Peyer's patch (tissue), 4 donors: Measurements from ENCODE around the gene ATP6V0A4. TPM values are rescaled to one million over a fixed set of nuclear protein-coding genes. Genes with fewer than 3 reads are reported as not detected.

Experiments
- DNase-seq, 3 donors: peaks; one replicate each; pipeline ENCODE4 v3.0.0-alpha.2; 2017 to 2019
- H3K27ac ChIP-seq, 4 donors: fragments of 200-600 bp; sonication (generic); one replicate each; pipeline ENCODE4 v1.5.1; 2016 to 2019
- H3K27me3 ChIP-seq, 2 donors: fragments of 200-600 bp; sonication (generic); one replicate each; pipeline ENCODE4 v1.5.1; 2019
- H3K36me3 ChIP-seq, 3 donors: fragments of 200-600 bp; sonication (generic); one replicate each; pipeline ENCODE4 v1.5.1; 2016 to 2019
- H3K4me1 ChIP-seq, 4 donors: fragments of 200-600 bp; sonication (generic); one replicate each; pipeline ENCODE4 v1.5.1; 2016 to 2019
- H3K4me3 ChIP-seq, 4 donors: fragments of 200-600 bp; sonication (generic); 1 replicate in 3 of 4; 2 replicates in 1 of 4; pipeline ENCODE4 v1.5.1; 2016 to 2019; ENCODE audit warnings: mild to moderate bottlenecking in 1 of 4
- H3K9me3 ChIP-seq, 4 donors: fragments of 200-600 bp; sonication (generic); one replicate each; pipeline ENCODE4 v1.5.1; 2016 to 2019; ENCODE audit warnings: mild to moderate bottlenecking in 1 of 4
- CTCF ChIP-seq, 6 experiments: fragments of 450-650 bp in 4 of 6; fragments of 200-600 bp in 2 of 6; sonication (generic) in 1 of 6; IDR thresholded peaks; one replicate each; pipeline ENCODE4 v1.5.1; 2017 to 2019; ENCODE audit warnings: antibody characterized with exemption in 6 of 6, mild to moderate bottlenecking in 3 of 6, moderate library complexity in 1 of 6
- POLR2A ChIP-seq, 2 donors: fragments of 450-650 bp; IDR thresholded peaks; one replicate each; pipeline ENCODE4 v1.5.1; 2017; ENCODE audit warnings: antibody characterized with exemption in 2 of 2, mild to moderate bottlenecking in 2 of 2, moderate library complexity in 2 of 2
- total RNA-seq, 4 donors: library from RNA; depleted of rRNA; stranded (reverse); fragments of >200 nt; gene quantifications; one replicate each; pipeline ENCODE4 v1.1.0, GENCODE V29; 2016

The ATP6V0A4 gene
- total RNA-seq, 4 donors from 2014 or later: 0.66 TPM; not detected in 3

GRCh38 chr7:138712652-138713051 lies 85.3 kb downstream of the ATP6V0A4 start:
- no peak for DNase-seq
- Histone ChIP-seq H3K9me3 (no peaks in the 10 kb centered on the region), H3K27me3 (no peaks in the 10 kb centered on the region), H3K36me3 (no peaks in the 10 kb centered on the region), H3K27ac (no peak overlapping the region), H3K4me3 (no peak overlapping the region), H3K4me1 (no peaks in the 10 kb centered on the region)
- no peak for TF ChIP-seq POLR2A (IDR thresholded peaks at IDR 0.05)
- TF ChIP-seq CTCF (IDR thresholded peaks at IDR 0.05): no peak

GRCh38 chr7:138710536-138711385 lies 87.2 kb downstream of the ATP6V0A4 start:
- no peaks in the 10 kb centered on the region for H3K36me3 ChIP-seq
- H3K27ac ChIP-seq: no peak overlapping the region
- no peaks in the 10 kb centered on the region for H3K27me3 ChIP-seq
- H3K9me3 ChIP-seq: no peaks in the 10 kb centered on the region
- no peaks in the 10 kb centered on the region for H3K4me1 ChIP-seq
- DNase-seq: no peak
- no peak overlapping the region for H3K4me3 ChIP-seq
- TF ChIP-seq POLR2A (IDR thresholded peaks at IDR 0.05) (no peak), CTCF (IDR thresholded peaks at IDR 0.05) (no peak)

GRCh38 chr7:138705167-138705566 lies 92.8 kb downstream of the ATP6V0A4 start:
- Histone ChIP-seq H3K9me3 (no peaks in the 10 kb centered on the region), H3K4me1 (no peaks in the 10 kb centered on the region), H3K36me3 (no peaks in the 10 kb centered on the region), H3K4me3 (no peak overlapping the region), H3K27me3 (no peaks in the 10 kb centered on the region), H3K27ac (no peak overlapping the region)
- no peak for TF ChIP-seq POLR2A (IDR thresholded peaks at IDR 0.05)
- no peak for TF ChIP-seq CTCF (IDR thresholded peaks at IDR 0.05)
- DNase-seq: no peak

- Histone ChIP-seq H3K4me1 (no peaks in the 10 kb centered on the region), H3K36me3 (no peaks in the 10 kb centered on the region), H3K9me3 (no peaks in the 10 kb centered on the region), H3K27ac (no peak overlapping the region), H3K27me3 (no peaks in the 10 kb centered on the region), H3K4me3 (no peak overlapping the region)
- TF ChIP-seq POLR2A (IDR thresholded peaks at IDR 0.05): no peak
- no peak for TF ChIP-seq CTCF (IDR thresholded peaks at IDR 0.05)
- no peak for DNase-seq
Observed at GRCh38 chr7:138701537-138701923, 96.5 kb downstream of the ATP6V0A4 start.

- no peaks in the 10 kb centered on the region for H3K36me3 ChIP-seq
- H3K9me3 ChIP-seq: no peaks in the 10 kb centered on the region
- H3K4me1 ChIP-seq: no peaks in the 10 kb centered on the region
- no peaks in the 10 kb centered on the region for H3K27me3 ChIP-seq
- TF ChIP-seq CTCF (IDR thresholded peaks at IDR 0.05) (no peak), POLR2A (IDR thresholded peaks at IDR 0.05) (no peak)
- H3K4me3 ChIP-seq: no peak within 1 kb of the TSS
- H3K27ac ChIP-seq: no peak within 1 kb of the TSS
- DNase-seq: no peak
Observed at GRCh38 chr7:138700857-138701536, 97.0 kb downstream of the ATP6V0A4 start, which contains the start of gene SVOPL. Gene SVOPL (minus strand): TSS chr7:138701362. CDS start chr7:138679045, 22,317 bp downstream.
